ENCODE data around the gene LDLRAP1.

The LDLRAP1 gene

GRCh38 chr1:25562928-25563283, 19.5 kb downstream of the LDLRAP1 start:
- DNase-seq, result no peak

- no peak for DNase-seq
Observed at GRCh38 chr1:25563330-25564215, 20.2 kb downstream of the LDLRAP1 start.

- DNase-seq, result no peak
Observed at GRCh38 chr1:25564777-25565574, 21.6 kb downstream of the LDLRAP1 start.

- DNase-seq, result no peak
Observed at GRCh38 chr1:25565626-25566025, 22.2 kb downstream of the LDLRAP1 start.

- no peak for DNase-seq
Observed at GRCh38 chr1:25566176-25566729, 22.8 kb downstream of the LDLRAP1 start.

GRCh38 chr1:25566730-25567341, 23.4 kb downstream of the LDLRAP1 start:
- DNase-seq, result no peak

- DNase-seq, result no peak
Observed at GRCh38 chr1:25567710-25568089, 24.3 kb downstream of the LDLRAP1 start.

GRCh38 chr1:25568090-25568833, 24.9 kb downstream of the LDLRAP1 start:
- no peak for DNase-seq

- DNase-seq, result no peak
Observed at GRCh38 chr1:25568834-25569596, 25.6 kb downstream of the LDLRAP1 start.

- DNase-seq, result no peak
Observed at GRCh38 chr1:25569597-25570396, 26.4 kb downstream of the LDLRAP1 start.

- no peak for DNase-seq
Observed at GRCh38 chr1:25570798-25571521, 27.6 kb downstream of the LDLRAP1 start.

GRCh38 chr1:25571522-25571970, 28.1 kb downstream of the LDLRAP1 start:
- DNase-seq, result no peak

- DNase-seq, result no peak
Observed at GRCh38 chr1:25572107-25572506, 28.7 kb downstream of the LDLRAP1 start.

- DNase-seq, result peak; percentile 52
Observed at GRCh38 chr1:25572708-25573590, 29.5 kb downstream of the LDLRAP1 start.

- no peak for DNase-seq
Observed at GRCh38 chr1:25573591-25573930, 30.2 kb downstream of the LDLRAP1 start.

GRCh38 chr1:25573961-25574360, 30.6 kb downstream of the LDLRAP1 start:
- DNase-seq, result no peak

- DNase-seq, result no peak
Observed at GRCh38 chr1:25575191-25575590, 31.8 kb downstream of the LDLRAP1 start.

GRCh38 chr1:25576459-25577133, 33.2 kb downstream of the LDLRAP1 start:
- no peak for DNase-seq

Measured in suppressor macrophage treated with lipopolysaccharide for 4 hours (primary cell).